H1 (cell line): Measurements from ENCODE around the gene TANC1. TPM values are rescaled to one million over a fixed set of nuclear protein-coding genes. Genes with fewer than 3 reads are reported as not detected.

Experiments used
- CREB1 ChIP-seq: IDR thresholded peaks from 2 replicates; pipeline ENCODE4 v1.6.1; 2012; ENCODE audit warnings: inconsistent platforms
- HDAC6 ChIP-seq: IDR thresholded peaks from one replicate; pipeline ENCODE4 v1.7.1; 2012; ENCODE audit warnings: low read depth, mild to moderate bottlenecking, inconsistent platforms, low read length, moderate library complexity
- PHF8 ChIP-seq: fragments of 200-600 bp; sonication (generic); conservative IDR thresholded peaks from 2 replicates; pipeline ENCODE4 v1.7.1; 2012; ENCODE audit warnings: low read depth, mild to moderate bottlenecking, inconsistent platforms, low read length, moderate library complexity
- TEAD4 ChIP-seq: IDR thresholded peaks from 2 replicates; pipeline ENCODE4 v1.6.1; 2012; ENCODE audit warnings: low read depth, low read length, inconsistent platforms, mixed read lengths
- polyA plus RNA-seq, 7 experiments: library from polyadenylated mRNA; depleted of rRNA in 3 of 7; stranded (reverse) in 5 of 7; unstranded in 2 of 7; fragments of >200 nt in 5 of 7; fragments of 200-250 nt in 2 of 7; gene quantifications; 1 replicate in 5 of 7; 2 replicates in 1 of 7; 4 replicates in 1 of 7; pipeline versions ENCODE4 v1.2.1 to v1.2.3, GENCODE V29; 2011 to 2013; ENCODE audit warnings: missing spikeins in 2 of 7, mixed read lengths in 2 of 7
- total RNA-seq: library from RNA; stranded (reverse); fragmentation: NEBNext Ultra II Directional; extraction: Animal tissue kit (Norgen Biotek cat#: 25700); gene quantifications from 2 replicates; pipeline ENCODE4 v1.2.1, GENCODE V29; 2021

The TANC1 gene
- total and polyA plus RNA-seq, 2 of the 8 experiments (the other 6 are each of a cell fraction or from before 2014, with no cell fraction given), result 4.1 to 7.6 TPM

- TF ChIP-seq HDAC6, result no peak
- TF ChIP-seq PHF8, result no peak
- no peak for TF ChIP-seq TEAD4
- no peak for TF ChIP-seq CREB1
Observed at GRCh38 chr2:158936978-158937377, 31.5 kb upstream of the TANC1 start (continued).
